Vagina (tissue), 2 donors: ENCODE data around the gene DHRS4.

Source experiments
- CTCF ChIP-seq, 3 experiments: fragments of 450-650 bp in 2 of 3; fragments of 200-600 bp in 1 of 3; sonication (generic) in 1 of 3; IDR thresholded peaks; one replicate each; pipeline ENCODE4 v1.5.1; 2017 to 2019; ENCODE audit warnings: antibody characterized with exemption in 3 of 3, mild to moderate bottlenecking in 2 of 3, moderate library complexity in 2 of 3
- POLR2A ChIP-seq, 2 donors: fragments of 450-650 bp; IDR thresholded peaks; one replicate each; pipeline ENCODE4 v1.6.1; 2017; ENCODE audit warnings: antibody characterized with exemption in 2 of 2, mild to moderate bottlenecking in 2 of 2, moderate library complexity in 2 of 2
- POLR2AphosphoS5 ChIP-seq, 2 donors: sonication (generic); formaldehyde crosslinking; IDR thresholded peaks; one replicate each; pipeline ENCODE4 v1.9.0; 2017; ENCODE audit warnings: antibody characterized with exemption in 2 of 2, mild to moderate bottlenecking in 2 of 2, low read depth in 1 of 2; ENCODE audit not compliant: insufficient read depth in 1 of 2

GRCh38 chr14:23916004-23916403 lies 37.6 kb upstream of the DHRS4 start:
- TF ChIP-seq CTCF (IDR thresholded peaks at IDR 0.05) = no peak
- no peak for TF ChIP-seq POLR2A (IDR thresholded peaks at IDR 0.05)
- no peak for TF ChIP-seq POLR2AphosphoS5 (IDR thresholded peaks at IDR 0.05; ENCODE audit: insufficient read depth in 1 of 2, low read depth in 1 of 2)
